Erythroblast (primary cell): ENCODE results near the gene ALDH1L2.

Source experiments
- DNase-seq, 2 experiments: peaks; one replicate each; lab custom pipeline; 2025; lab: John Stamatoyannopoulos, UW
- GATA1 ChIP-seq: IDR thresholded peaks from 2 replicates; pipeline ENCODE4 v1.6.1; 2011; ENCODE audit warnings: low read depth, mild to moderate bottlenecking, control low read depth, low read length, moderate library complexity
- POLR2A ChIP-seq: IDR thresholded peaks from 2 replicates; pipeline ENCODE4 v1.6.1; 2011; ENCODE audit warnings: mild to moderate bottlenecking, low read length

Gene ALDH1L2

GRCh38 chr12:105036937-105037649 is 47.2 kb downstream of the ALDH1L2 start:
- DNase-seq: no peak

GRCh38 chr12:105033851-105034250 is 50.4 kb downstream of the ALDH1L2 start:
- DNase-seq: no peak
- no peak for TF ChIP-seq POLR2A
- no peak for TF ChIP-seq GATA1

More at GRCh38 chr12:105036937-105037649, 47.2 kb downstream of the ALDH1L2 start:
- TF ChIP-seq POLR2A: no peak
- no peak for TF ChIP-seq GATA1

- TF ChIP-seq POLR2A: no peak
- TF ChIP-seq GATA1: no peak
- DNase-seq: no peak
Measured at GRCh38 chr12:105032703-105033357, 51.4 kb downstream of the ALDH1L2 start.

GRCh38 chr12:105030820-105031807 is 53.1 kb downstream of the ALDH1L2 start:
- no peak for TF ChIP-seq GATA1
- TF ChIP-seq POLR2A: no peak
- DNase-seq: no peak

- no peak for TF ChIP-seq GATA1
- no peak for TF ChIP-seq POLR2A
- no peak for DNase-seq
Measured at GRCh38 chr12:105026411-105026810, 57.8 kb downstream of the ALDH1L2 start.

- no peak for DNase-seq
- TF ChIP-seq GATA1: no peak
Measured at GRCh38 chr12:105025890-105026289, 58.4 kb downstream of the ALDH1L2 start.

GRCh38 chr12:105024928-105025327 is 59.3 kb downstream of the ALDH1L2 start:
- TF ChIP-seq GATA1 (no peak), POLR2A (no peak)
- no peak for DNase-seq

GRCh38 chr12:105020241-105020962 is 63.9 kb downstream of the ALDH1L2 start:
- TF ChIP-seq GATA1 (no peak), POLR2A (no peak)
- no peak for DNase-seq

GRCh38 chr12:105018776-105019175 is 65.5 kb downstream of the ALDH1L2 start:
- no peak for DNase-seq
- TF ChIP-seq POLR2A: no peak
- TF ChIP-seq GATA1: no peak

GRCh38 chr12:105018012-105018411 is 66.2 kb downstream of the ALDH1L2 start:
- TF ChIP-seq POLR2A (no peak), GATA1 (no peak)
- DNase-seq: no peak

GRCh38 chr12:105015543-105015942 is 68.7 kb downstream of the ALDH1L2 start:
- no peak for DNase-seq

GRCh38 chr12:105014603-105015002 is 69.7 kb downstream of the ALDH1L2 start:
- TF ChIP-seq GATA1 (no peak), POLR2A (no peak)
- DNase-seq: no peak

More at GRCh38 chr12:105015543-105015942, 68.7 kb downstream of the ALDH1L2 start:
- TF ChIP-seq GATA1 (no peak), POLR2A (no peak)

- DNase-seq: no peak
- TF ChIP-seq POLR2A (no peak), GATA1 (no peak)
Measured at GRCh38 chr12:105013892-105014291, 70.4 kb downstream of the ALDH1L2 start.
